ENCODE data around the gene HIF3A.

The HIF3A gene

GRCh38 chr19:46337487-46337886 is 40.6 kb downstream of the HIF3A start:
- no peak for DNase-seq

DNA sequence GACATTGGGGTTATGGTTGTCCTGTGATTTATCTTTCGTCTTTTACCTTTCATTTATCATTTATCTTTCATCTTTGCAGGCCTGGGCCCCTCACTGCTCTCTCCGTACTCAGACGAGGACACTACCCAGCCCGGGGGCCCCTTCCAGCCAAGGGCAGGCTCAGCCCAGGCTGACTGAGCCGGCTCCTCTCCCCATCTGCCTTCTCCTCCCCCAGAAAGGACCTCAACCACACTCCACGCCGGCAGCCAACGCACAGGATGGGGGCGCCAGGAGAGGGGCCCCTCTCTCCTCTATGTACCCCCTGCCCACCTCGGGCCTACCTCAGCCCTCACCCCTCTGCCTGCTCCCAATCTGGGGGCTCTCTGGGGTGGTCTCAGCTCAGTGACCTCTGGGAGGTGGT is 42.6 kb downstream of the HIF3A start:
- no peak for DNase-seq

DNA sequence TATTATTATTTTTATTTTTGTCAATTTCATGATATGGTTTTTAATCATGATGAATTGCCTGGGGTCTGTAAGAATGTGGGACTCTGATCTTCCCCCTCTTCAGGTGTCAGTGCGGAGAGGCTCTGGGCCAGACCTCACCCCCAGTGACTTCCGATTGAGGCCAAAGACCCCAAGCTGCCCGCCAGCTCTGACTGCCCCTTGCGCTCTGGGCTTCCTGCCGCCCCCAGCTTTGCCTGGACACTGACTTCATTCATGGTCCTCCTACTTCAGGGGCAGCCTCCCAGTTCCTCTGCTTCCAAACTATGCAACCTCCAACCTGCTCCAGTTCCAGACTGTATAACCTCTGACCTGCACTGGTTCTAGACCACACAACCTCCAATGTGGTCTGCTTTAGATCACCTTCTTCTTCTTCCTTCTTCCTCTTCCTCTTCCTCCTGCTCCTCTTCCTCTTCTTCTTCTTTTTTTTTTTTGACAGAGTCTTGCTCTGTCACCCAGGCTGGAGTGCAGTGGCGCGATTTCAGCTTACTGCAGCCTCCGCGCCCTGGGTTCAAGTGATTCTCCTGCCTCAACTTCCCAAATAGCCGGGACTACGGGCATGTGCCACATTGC is 43.3 kb downstream of the HIF3A start:
- no peak for DNase-seq

DNA sequence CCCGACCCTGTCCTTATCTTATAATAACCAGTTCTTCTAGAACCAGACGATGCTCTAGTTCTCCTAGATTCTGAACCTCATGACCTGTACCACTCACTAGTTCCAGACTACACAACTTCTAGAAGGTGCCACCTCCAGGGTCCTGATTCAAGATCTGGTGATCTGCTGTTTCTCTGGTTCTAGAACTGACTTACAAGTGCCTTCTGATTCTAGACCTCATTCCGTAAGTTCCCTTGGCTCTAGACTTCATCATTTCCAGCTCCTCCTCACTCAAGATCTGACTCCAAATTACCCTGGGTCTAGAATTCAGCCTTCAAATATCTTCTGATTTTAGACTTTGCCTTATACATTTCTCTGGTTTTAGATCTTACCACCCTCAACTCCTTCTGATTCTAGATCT is 45.1 kb downstream of the HIF3A start:
- DNase-seq: no peak

DNA sequence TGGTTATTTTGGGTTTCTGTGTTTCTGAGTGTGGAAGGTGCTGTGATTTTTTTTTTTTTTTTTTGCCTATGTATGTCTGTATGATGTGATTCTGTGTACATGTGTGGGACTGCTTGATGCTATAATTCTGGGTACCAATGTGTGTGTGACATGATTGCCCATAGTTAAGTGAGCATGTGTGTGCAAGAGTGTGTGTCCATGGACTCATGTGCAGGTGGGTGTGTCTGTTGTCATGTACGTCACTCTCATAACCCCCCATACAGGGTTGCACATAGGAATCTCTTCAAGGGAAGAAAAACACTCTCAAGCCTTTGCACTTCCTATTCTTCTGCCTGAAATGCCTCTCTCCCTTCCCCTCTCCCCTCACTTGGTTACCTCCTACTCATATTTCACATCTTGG is 47.5 kb downstream of the HIF3A start:
- DNase-seq: no peak

DNA sequence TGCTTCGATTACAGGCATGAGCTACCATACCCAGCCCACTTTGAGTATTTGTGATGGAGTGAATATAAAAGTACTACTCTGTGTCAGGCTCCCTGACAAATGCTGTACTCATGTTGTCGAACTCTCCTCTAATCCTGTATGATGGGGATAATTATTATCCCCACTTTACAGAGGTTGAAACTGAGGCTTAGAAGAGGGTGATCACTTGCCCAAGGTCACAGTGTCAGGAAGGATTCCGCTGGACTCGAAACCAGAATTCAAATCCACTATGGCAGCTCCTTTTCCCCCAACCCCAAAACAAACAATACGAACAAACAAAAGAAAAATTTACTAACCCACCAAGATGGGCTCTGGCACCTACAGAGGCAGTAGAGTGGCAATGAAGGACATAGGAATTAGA is 48.3 kb downstream of the HIF3A start:
- no peak for DNase-seq

GRCh38 chr19:46346821-46347571 is 50.2 kb downstream of the HIF3A start, which contains the start of gene PPP5C:
PPP5C (plus strand) TSS chr19:46347087; CDS start chr19:46347097, 10 bp downstream.
- peak in 1 of 2 experiments; percentile 35 for DNase-seq

DNA sequence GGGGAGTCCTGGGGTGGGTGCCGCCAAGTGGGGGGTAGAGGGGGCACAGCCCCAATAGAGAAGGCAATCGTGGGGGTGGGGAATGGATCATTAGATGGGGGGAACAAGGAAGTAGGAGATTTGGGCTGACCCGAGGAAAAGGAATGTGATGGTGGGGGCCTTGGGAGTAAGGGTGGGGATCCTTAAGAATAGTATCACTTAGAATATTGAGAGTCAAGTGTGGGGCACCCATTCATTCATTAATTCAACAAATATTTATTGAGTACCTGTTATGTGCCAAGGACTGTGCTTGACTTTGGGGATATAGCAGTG is 50.7 kb downstream of the HIF3A start:
- no peak for DNase-seq

- DNase-seq: no peak
Observed at GRCh38 chr19:46347985-46348384, 51.1 kb downstream of the HIF3A start.

DNA sequence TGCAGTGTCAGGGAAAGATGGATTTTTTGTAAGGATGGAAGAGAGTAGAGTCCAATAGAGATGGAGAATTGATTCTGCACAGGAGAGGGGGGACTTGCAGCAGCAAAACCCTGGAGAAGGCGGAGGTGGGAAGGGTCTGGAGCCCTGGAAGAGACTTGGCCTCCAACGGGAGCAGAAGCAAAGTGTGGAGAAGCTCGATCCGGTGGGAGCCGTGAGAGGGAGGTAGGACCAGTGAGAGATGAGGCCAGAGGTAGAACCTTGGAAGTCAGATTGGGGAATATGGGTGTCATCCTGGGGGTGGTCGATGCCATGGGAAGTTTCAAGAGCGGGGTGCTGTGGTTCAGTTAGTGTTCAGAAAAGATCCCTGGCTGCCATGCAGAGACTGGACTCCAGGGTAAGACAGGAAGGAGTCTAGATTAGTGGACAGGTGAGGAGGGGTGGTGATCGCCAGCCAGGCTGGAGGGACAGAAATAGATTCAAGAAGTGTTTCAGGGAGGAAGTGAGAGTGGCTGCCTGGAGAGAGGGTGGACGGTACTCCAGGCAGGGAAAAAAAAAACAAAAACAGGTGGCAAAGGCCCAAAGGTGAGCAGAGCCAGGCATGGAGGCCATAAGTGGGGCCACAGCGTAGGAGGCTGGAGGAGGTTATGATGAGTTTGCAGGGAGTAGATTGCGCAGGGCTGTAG is 52.6 kb downstream of the HIF3A start:
- DNase-seq: no peak

DNA sequence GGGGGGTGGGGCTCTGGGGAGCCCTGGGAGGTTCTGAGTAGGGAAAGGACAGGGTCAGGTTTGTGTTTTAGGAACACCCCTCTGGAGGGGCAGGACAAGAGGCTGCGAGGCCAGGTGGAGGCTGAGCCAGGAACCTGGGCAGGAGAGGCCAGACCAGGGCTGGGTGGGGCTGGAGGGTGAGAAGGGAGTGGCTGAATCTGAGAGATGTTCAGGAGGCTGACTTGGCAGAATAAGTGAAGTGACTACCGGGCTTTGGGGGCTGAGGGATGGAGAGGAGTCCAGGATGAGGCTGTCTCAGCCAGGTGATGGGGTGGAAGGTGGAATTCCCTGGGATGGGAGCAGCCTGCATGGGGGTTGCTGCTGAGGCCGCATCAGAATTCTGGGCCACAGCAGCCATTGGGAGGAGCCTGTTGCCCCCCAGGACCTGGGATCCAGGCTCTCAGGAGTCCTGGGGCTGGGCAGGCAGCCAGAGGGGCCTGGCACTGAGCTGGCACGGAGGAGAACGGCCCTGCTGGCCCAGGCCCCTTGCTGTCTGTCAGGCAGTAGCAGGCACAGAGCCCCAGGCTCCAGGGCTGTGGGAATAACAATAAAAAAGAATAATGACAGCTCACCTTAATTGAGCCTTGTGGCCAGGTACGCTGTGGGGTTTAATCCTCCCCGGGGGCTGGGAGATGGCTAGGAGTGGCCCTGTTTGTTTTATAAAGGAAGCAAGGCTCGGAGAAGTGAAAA is 53.4 kb downstream of the HIF3A start:
- no peak for DNase-seq

DNA sequence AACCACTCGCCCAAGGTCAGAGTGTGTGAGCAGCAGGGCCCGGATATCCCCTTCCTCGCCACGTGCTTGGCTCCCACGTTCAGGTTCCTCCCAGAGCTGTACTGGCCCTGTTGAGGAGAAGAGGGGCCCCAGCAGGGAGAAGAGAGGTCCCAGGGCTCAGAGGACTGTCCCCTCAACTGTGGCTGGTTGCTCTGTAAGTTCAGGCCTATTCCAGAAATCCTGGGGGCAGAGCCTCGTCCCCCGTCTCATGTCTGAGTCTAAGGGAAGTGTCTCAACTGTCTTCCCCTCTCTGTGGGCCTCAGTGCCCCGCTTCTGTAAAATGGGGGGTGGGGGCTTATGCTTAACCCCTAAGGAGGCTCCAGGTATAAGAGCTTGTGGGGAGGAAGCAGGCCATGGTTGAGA is 53.9 kb downstream of the HIF3A start:
- DNase-seq: no peak

DNA sequence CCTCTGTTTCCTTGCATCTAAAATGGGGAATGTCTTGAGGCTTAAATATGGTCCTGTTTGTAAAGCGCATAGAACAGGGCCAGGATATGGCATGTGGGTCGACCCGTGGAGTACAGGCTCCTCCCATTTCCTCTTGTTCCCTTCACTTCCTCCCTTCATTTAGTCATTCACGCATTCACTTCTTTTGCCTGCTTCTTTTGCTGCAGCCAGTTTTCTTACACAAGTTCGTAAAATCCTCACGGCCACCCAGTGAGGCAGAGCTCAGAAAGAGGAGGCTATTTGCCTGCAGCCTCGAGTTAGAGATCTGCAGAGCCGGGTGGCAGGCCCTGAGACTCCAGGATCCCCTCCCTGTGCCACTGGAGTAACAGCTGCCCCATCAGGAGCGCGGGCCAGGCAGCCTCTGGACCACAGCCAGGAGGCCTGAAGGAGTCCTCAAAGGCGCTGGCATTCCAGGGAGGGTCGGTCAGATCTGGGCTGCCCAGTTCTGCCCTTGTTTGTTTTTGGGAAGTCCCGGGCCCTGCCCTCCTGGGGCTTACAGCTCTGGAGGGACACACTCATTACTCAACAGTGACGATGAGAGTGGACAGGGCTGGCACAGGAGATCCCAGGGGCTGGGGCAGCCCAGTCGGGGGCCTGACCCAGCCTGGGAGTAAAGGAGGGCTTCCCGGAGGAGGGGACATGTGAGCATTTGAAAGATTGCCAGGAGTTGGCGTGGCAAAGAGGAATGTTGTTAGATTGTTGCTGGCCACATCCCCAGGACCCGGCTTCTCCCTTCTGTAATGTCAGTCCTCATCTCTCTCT is 54.6 kb downstream of the HIF3A start:
- no peak for DNase-seq

DNA sequence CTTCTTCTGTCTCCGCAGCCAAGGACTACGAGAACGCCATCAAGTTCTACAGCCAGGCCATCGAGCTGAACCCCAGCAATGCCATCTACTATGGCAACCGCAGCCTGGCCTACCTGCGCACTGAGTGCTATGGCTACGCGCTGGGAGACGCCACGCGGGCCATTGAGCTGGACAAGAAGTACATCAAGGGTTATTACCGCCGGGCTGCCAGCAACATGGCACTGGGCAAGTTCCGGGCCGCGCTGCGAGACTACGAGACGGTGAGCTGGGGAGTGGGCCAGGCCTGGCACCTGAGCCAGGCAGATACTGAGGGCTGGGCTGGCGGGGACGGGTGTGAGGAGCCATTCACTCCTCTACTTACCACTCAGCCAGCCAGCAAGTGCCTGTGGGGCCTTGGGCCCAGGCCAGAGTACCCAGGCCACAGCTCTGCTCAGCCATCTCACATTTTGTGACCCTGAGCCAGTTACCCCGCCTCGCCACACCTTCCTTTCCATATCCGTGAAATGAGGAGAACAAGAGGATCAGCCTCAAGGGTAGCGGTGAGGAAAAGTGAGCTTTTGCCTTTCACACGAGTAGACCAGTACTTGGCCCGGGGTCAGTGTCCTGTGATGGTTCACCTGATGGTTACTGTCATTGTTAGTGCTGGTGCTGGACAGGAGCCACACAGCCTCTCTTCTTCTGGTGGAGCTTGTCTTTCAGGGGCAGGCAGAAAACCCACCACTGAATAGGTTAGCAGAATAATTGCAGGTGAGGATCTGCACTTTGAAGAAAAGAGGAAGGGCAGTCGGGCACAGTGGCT is 57.1 kb downstream of the HIF3A start:
- no peak for DNase-seq

DNA sequence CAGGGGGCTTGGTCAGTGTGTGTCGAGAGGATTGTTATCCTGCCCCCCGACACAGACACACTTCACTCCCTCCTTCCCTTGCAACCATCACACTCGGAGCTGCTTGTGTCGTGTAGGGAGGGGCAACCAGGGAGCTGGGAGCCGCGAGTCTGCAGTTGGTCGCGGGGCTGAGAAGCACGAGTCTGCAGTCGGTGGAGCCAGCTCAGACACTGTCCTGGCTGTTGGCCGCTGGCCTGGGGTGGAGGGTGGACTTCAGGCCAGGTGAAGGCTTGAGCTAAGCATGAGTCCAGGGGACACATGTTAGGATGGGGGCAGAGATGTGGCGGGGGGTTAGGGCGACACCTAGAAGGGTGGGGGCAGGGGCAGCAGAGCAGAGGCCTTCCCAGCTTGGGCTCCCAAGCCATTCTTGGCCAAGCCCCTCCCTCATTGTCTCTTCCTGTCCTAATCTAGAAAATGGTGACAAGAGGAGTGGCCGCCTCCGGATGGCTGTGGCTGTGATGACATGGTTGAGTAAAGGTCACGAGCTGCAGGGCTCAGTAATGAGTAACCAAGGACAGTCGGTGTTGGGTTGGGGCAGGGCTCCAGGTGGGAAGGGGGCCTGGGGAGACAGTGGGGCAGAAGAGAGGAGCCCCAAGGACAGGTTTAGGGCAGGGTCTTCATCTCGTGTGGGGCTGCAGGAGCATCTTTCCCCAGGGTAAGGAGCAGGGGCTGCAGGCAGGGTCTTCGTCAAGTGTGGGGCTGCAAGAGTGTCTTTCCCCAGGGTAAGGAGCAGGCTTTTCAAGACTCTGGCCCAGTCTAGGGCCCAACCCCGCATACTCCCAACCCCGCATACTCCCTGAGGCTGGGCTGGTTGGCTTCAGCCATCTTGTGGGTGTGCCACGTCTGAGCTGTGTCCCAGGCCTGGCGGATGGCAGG is 58.6 kb downstream of the HIF3A start:
- no peak for DNase-seq

GRCh38 chr19:46356149-46357055 is 59.6 kb downstream of the HIF3A start:
- DNase-seq: no peak

DNA sequence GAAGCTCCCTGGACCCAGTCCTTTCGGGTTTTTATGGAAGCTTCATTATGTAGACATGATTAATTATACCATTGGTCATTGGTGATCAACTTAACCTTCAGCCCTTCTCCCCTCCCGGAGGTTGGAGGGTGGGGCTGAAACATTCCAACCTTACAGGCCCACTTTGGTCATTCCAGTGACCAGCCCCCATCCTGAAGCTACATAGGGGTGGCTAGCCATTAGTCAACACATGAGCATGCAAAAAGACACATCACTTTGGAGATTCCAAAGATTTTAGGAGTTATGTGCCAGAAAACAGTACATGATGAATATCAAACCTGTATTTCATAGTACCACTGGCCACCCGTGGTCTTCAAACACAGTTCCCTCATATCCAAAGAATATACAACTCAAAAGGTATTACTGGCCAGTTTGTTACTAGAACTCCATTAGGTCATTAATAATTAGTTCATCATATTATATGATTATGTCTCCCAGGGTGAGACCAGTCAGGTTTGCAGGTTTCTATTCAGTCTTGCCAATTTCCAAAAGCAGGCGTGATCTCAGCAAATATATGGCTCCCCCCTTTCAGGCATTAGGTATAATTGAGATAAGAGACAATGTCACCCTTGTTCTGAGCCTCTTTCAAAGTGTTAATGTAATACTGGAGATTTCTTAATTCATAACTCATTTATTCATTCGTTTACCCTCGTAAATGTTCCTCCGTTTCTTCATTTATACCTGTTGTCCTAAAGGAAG is 61.2 kb downstream of the HIF3A start:
- no peak for DNase-seq

- no peak for DNase-seq
Observed at GRCh38 chr19:46361915-46362314, 65.1 kb downstream of the HIF3A start.

DNA sequence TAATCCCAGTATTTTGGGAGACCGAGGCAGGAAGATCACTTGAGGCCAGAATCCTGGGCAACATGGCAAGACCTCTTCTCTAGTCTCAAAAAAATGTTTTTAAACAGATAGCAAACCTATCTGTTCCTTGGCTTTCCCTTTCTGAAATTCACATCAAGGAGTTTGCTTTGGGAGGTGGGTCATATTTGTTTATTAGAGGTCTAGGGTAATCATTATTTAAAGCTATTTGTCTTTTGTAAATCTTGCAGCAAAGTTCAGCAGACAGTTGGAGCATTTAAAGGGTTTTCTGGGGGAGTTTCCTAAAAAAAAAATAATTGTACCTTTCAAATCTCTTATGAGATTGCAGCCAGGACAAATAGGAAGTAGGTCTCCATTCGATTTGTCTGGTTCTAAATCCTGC is 67.5 kb downstream of the HIF3A start:
- no peak for DNase-seq
